HCT116 (cell line): ENCODE measurements around the gene CATSPERE.
"Not testable (repeated sequence)": the region's sequence is repeated elsewhere in the genome, so short reads cannot be mapped to it uniquely, and the experiment has no call there.

ENCODE experiments used
- CEBPB ChIP-seq: IDR thresholded peaks from 2 replicates; pipeline ENCODE4 v1.6.1; 2012; ENCODE audit warnings: low read depth
- EGR1 ChIP-seq: IDR thresholded peaks from 2 replicates; pipeline ENCODE4 v1.6.1; 2012; ENCODE audit warnings: low read depth
- EZH2 ChIP-seq: fragments of 200-600 bp; sonication (generic); IDR thresholded peaks from 2 replicates; pipeline ENCODE4 v1.6.1; 2017; ENCODE audit warnings: antibody characterized with exemption, mixed run types
- EZH2phosphoT487 ChIP-seq: fragments of 200-600 bp; IDR thresholded peaks from 2 replicates; pipeline ENCODE4 v1.6.1; 2018; ENCODE audit warnings: antibody characterized with exemption, borderline replicate concordance
- FOSL1 ChIP-seq: IDR thresholded peaks from 2 replicates; pipeline ENCODE4 v1.6.1; 2012; ENCODE audit warnings: low read depth
- POLR2A ChIP-seq: IDR thresholded peaks from 2 replicates; pipeline ENCODE4 v1.7.0; 2011; ENCODE audit warnings: borderline replicate concordance; ENCODE audit not compliant: insufficient read depth, insufficient read length; ENCODE audit errors: extremely low read depth
- POLR2AphosphoS5 ChIP-seq: IDR thresholded peaks from 2 replicates; pipeline ENCODE4 v1.6.1; 2011; ENCODE audit warnings: mild to moderate bottlenecking, low read depth, low read length, moderate library complexity
- SP1 ChIP-seq: IDR thresholded peaks from 2 replicates; pipeline ENCODE4 v1.6.1; 2012; ENCODE audit warnings: low read depth
- YY1 ChIP-seq: IDR thresholded peaks from 2 replicates; pipeline ENCODE4 v1.6.1; 2011; ENCODE audit warnings: low read length, low read depth, moderate library complexity, mild to moderate bottlenecking; ENCODE audit not compliant: insufficient replicate concordance; ENCODE audit errors: extremely low read depth
- ZFX ChIP-seq: fragments of 450-650 bp; IDR thresholded peaks from 2 replicates; pipeline ENCODE4 v1.6.1; 2017
- ZNF274 ChIP-seq: fragments of 200-500 bp; sonication (Bioruptor generic); IDR thresholded peaks from 2 replicates; pipeline ENCODE4 v1.6.1; 2014; ENCODE audit warnings: mild to moderate bottlenecking, low read depth, low read length, inconsistent platforms
- TF ChIP-seq, protein P1 (sequence below), 3 experiments: fragments of 200-600 bp in 1 of 3; sonication (generic) in 1 of 3; IDR thresholded peaks in 2 of 3; conservative IDR thresholded peaks in 1 of 3; 2 replicates each; pipeline ENCODE4 v1.5.1; 2012 to 2017; ENCODE audit warnings: low read depth in 2 of 3, low read length in 2 of 3, antibody characterized with exemption in 1 of 3, borderline replicate concordance in 1 of 3, control low read depth in 1 of 3, mild to moderate bottlenecking in 1 of 3, mixed read lengths in 1 of 3, mixed run types in 1 of 3, moderate library complexity in 1 of 3; ENCODE audit not compliant: insufficient read depth in 1 of 3
- TF ChIP-seq, protein P2 (sequence below): IDR thresholded peaks from 2 replicates; pipeline ENCODE4 v1.6.1; 2012
- TF ChIP-seq, protein P3 (sequence below): IDR thresholded peaks from 2 replicates; pipeline ENCODE4 v1.6.1; 2011; ENCODE audit warnings: mild to moderate bottlenecking, low read length, moderate library complexity; ENCODE audit not compliant: insufficient replicate concordance; ENCODE audit errors: extremely low read depth

DNA sequence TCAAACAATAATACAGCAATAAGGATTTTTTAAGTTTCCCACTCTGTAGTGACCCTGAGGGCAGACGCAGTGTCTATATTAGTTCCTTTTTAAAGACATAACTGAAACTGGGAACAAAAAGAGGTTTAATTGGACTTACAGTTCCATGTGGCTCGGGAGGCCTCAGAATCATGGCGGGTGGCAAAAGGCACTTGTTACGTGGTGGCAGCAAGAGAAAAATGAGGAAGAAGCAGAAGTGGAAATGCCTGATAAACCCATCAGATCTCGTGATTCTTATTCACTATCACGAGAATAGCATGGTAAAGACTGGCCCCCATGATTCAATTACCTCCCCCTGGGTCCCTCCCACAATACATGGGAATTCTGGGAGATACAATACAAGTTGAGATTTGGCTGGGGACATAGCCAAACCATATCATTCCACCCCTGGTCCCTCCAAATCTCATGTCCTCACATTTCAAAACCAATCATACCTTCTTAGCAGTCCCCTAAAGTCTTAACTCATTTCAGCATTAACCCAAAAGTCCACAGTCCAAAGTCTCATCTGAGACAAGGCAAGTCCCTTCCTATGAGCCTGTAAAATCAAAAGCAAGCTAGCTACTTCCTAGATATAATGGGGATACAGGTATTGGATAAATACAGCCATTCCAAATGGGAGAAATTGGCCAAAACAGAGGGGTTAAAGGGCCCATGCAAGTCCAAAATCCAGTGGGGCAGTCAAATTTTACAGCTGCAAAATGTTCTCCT lies 205.8 kb downstream of the CATSPERE start:
- TF ChIP-seq, protein P1, sequence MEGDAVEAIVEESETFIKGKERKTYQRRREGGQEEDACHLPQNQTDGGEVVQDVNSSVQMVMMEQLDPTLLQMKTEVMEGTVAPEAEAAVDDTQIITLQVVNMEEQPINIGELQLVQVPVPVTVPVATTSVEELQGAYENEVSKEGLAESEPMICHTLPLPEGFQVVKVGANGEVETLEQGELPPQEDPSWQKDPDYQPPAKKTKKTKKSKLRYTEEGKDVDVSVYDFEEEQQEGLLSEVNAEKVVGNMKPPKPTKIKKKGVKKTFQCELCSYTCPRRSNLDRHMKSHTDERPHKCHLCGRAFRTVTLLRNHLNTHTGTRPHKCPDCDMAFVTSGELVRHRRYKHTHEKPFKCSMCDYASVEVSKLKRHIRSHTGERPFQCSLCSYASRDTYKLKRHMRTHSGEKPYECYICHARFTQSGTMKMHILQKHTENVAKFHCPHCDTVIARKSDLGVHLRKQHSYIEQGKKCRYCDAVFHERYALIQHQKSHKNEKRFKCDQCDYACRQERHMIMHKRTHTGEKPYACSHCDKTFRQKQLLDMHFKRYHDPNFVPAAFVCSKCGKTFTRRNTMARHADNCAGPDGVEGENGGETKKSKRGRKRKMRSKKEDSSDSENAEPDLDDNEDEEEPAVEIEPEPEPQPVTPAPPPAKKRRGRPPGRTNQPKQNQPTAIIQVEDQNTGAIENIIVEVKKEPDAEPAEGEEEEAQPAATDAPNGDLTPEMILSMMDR (IDR thresholded peaks at IDR 0.05 in 2 of 3, conservative IDR thresholded peaks at IDR 0.05 in 1 of 3; ENCODE audit: borderline replicate concordance in 1 of 3, insufficient read depth in 1 of 3, low read depth in 2 of 3, low read length in 2 of 3): not testable (repeated sequence)
- TF ChIP-seq EZH2, EZH2phosphoT487, EGR1, ZNF274, SP1, POLR2A, POLR2AphosphoS5, ZFX, CEBPB, YY1, FOSL1: not testable (repeated sequence)
- TF ChIP-seq, protein P2, sequence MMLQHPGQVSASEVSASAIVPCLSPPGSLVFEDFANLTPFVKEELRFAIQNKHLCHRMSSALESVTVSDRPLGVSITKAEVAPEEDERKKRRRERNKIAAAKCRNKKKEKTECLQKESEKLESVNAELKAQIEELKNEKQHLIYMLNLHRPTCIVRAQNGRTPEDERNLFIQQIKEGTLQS: not testable (repeated sequence)
- TF ChIP-seq, protein P3, sequence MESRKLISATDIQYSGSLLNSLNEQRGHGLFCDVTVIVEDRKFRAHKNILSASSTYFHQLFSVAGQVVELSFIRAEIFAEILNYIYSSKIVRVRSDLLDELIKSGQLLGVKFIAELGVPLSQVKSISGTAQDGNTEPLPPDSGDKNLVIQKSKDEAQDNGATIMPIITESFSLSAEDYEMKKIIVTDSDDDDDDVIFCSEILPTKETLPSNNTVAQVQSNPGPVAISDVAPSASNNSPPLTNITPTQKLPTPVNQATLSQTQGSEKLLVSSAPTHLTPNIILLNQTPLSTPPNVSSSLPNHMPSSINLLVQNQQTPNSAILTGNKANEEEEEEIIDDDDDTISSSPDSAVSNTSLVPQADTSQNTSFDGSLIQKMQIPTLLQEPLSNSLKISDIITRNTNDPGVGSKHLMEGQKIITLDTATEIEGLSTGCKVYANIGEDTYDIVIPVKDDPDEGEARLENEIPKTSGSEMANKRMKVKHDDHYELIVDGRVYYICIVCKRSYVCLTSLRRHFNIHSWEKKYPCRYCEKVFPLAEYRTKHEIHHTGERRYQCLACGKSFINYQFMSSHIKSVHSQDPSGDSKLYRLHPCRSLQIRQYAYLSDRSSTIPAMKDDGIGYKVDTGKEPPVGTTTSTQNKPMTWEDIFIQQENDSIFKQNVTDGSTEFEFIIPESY: not testable (repeated sequence)
